H9 (cell line): ENCODE measurements around the gene SMC4. TPM values are rescaled to one million over a fixed set of nuclear protein-coding genes. Genes with fewer than 3 reads are reported as not detected.

Source experiments
- DNase-seq: peaks from one replicate; pipeline ENCODE4 v3.0.0-alpha.2; 2017
- H2AFZ ChIP-seq: one replicate; pipeline ENCODE4 v1.6.1; 2013; ENCODE audit warnings: mild to moderate bottlenecking, low read length, control low read depth, moderate library complexity
- H2AK5ac ChIP-seq: 2 replicates; pipeline ENCODE4 v1.6.1; 2013; ENCODE audit warnings: low read length, control low read depth, mixed read lengths; ENCODE audit not compliant: insufficient read length
- H2BK120ac ChIP-seq: one replicate; pipeline ENCODE4 v1.6.1; 2013; ENCODE audit warnings: low read depth, mild to moderate bottlenecking, low read length, control low read depth, inconsistent platforms; ENCODE audit not compliant: poor library complexity, severe bottlenecking
- H2BK12ac ChIP-seq: 2 replicates; pipeline ENCODE4 v1.6.1; 2013; ENCODE audit warnings: low read length, control low read depth, mixed read lengths, low read depth; ENCODE audit not compliant: insufficient read length
- H2BK15ac ChIP-seq: 2 replicates; pipeline ENCODE4 v1.6.1; 2013; ENCODE audit warnings: low read depth, low read length, control low read depth
- H2BK20ac ChIP-seq: one replicate; pipeline ENCODE4 v1.6.1; 2013; ENCODE audit warnings: low read depth, mild to moderate bottlenecking, low read length, control low read depth, inconsistent platforms; ENCODE audit not compliant: poor library complexity, severe bottlenecking
- H2BK5ac ChIP-seq: 2 replicates; pipeline ENCODE4 v1.6.1; 2013; ENCODE audit warnings: low read length, control low read depth, mixed read lengths; ENCODE audit not compliant: insufficient read length
- H3K14ac ChIP-seq: 2 replicates; pipeline ENCODE4 v1.6.1; 2013; ENCODE audit warnings: low read length, control low read depth; ENCODE audit not compliant: insufficient read depth
- H3K18ac ChIP-seq: 2 replicates; pipeline ENCODE4 v1.6.1; 2013; ENCODE audit warnings: low read depth, mild to moderate bottlenecking, mixed read lengths, low read length, control low read depth; ENCODE audit not compliant: insufficient read length
- H3K23ac ChIP-seq: 2 replicates; pipeline ENCODE4 v1.6.1; 2013; ENCODE audit warnings: low read length, control low read depth, mixed read lengths, low read depth; ENCODE audit not compliant: insufficient read length
- H3K23me2 ChIP-seq: 2 replicates; pipeline ENCODE4 v1.6.1; 2013; ENCODE audit warnings: low read depth, mild to moderate bottlenecking, mixed read lengths, low read length, control low read depth; ENCODE audit not compliant: insufficient read length, poor library complexity, severe bottlenecking
- H3K27ac ChIP-seq: 2 replicates; pipeline ENCODE4 v1.5.1; 2013; ENCODE audit warnings: low read length, control low read depth, mixed read lengths, low read depth; ENCODE audit not compliant: insufficient read length
- H3K27me3 ChIP-seq: 2 replicates; pipeline ENCODE4 v1.6.1; 2013; ENCODE audit warnings: low read length, control low read depth, inconsistent platforms; ENCODE audit not compliant: insufficient read depth
- H3K4ac ChIP-seq: 2 replicates; pipeline ENCODE4 v1.6.1; 2013; ENCODE audit warnings: low read depth, mild to moderate bottlenecking, control low read depth, inconsistent platforms, low read length, moderate library complexity
- H3K4me1 ChIP-seq: 2 replicates; pipeline ENCODE4 v1.6.1; 2013; ENCODE audit warnings: low read length, control low read depth, inconsistent platforms; ENCODE audit not compliant: insufficient read depth
- H3K4me2 ChIP-seq: 2 replicates; pipeline ENCODE4 v1.6.1; 2013; ENCODE audit warnings: low read length, control low read depth, mixed read lengths; ENCODE audit not compliant: insufficient read length, insufficient read depth
- H3K56ac ChIP-seq: 2 replicates; pipeline ENCODE4 v1.6.1; 2013; ENCODE audit warnings: low read depth, mild to moderate bottlenecking, mixed read lengths, low read length, control low read depth; ENCODE audit not compliant: insufficient read length
- H3K79me1 ChIP-seq: 2 replicates; pipeline ENCODE4 v1.6.1; 2013; ENCODE audit warnings: low read depth, mild to moderate bottlenecking, moderate library complexity, low read length, control low read depth, inconsistent platforms; ENCODE audit not compliant: insufficient read depth, poor library complexity, severe bottlenecking
- H3K79me2 ChIP-seq: 2 replicates; pipeline ENCODE4 v1.6.1; 2013; ENCODE audit warnings: low read length, control low read depth, inconsistent platforms; ENCODE audit not compliant: insufficient read depth
- H3K9ac ChIP-seq: 2 replicates; pipeline ENCODE4 v1.6.1; 2013; ENCODE audit warnings: low read length, control low read depth, mixed read lengths; ENCODE audit not compliant: insufficient read length; ENCODE audit errors: extremely low read depth
- H3K9me3 ChIP-seq: one replicate; pipeline ENCODE4 v1.6.1; 2013; ENCODE audit warnings: low read depth, low read length, inconsistent platforms; ENCODE audit not compliant: control insufficient read depth
- H3T11ph ChIP-seq: one replicate; pipeline ENCODE4 v1.6.1; 2013; ENCODE audit warnings: mild to moderate bottlenecking, low read length, control low read depth, inconsistent platforms
- H4K20me1 ChIP-seq: one replicate; pipeline ENCODE4 v1.6.1; 2013; ENCODE audit not compliant: control insufficient read depth, insufficient read length, insufficient read depth
- H4K5ac ChIP-seq: 2 replicates; pipeline ENCODE4 v1.6.1; 2013; ENCODE audit warnings: low read depth, mild to moderate bottlenecking, mixed read lengths, low read length, control low read depth; ENCODE audit not compliant: insufficient read length
- H4K8ac ChIP-seq: replicated peaks from 2 replicates; pipeline ENCODE4 v1.6.1; 2013; ENCODE audit warnings: low read length, control low read depth, mixed read lengths, low read depth; ENCODE audit not compliant: insufficient read length
- H4K91ac ChIP-seq: 2 replicates; pipeline ENCODE4 v1.6.1; 2013; ENCODE audit warnings: low read depth, mild to moderate bottlenecking, moderate library complexity, mixed read lengths, low read length, control low read depth; ENCODE audit not compliant: insufficient read length
- H3K27ac Mint-ChIP-seq, 3 experiments: 2 replicates in 2 of 3; 3 replicates in 1 of 3; pipeline ENCODE4 v1.8.0; 2020 to 2021; ENCODE audit warnings: mixed read lengths in 3 of 3, mild to moderate bottlenecking in 1 of 3, moderate library complexity in 1 of 3
- H3K27me3 Mint-ChIP-seq: 2 replicates; pipeline ENCODE4 v1.8.0; 2021; ENCODE audit warnings: low read depth, mild to moderate bottlenecking, moderate library complexity, mixed read lengths
- H3K36me3 Mint-ChIP-seq, 3 experiments: 2 replicates in 2 of 3; 3 replicates in 1 of 3; pipeline ENCODE4 v1.8.0; 2020 to 2021; ENCODE audit warnings: low read depth in 3 of 3, mixed read lengths in 3 of 3; ENCODE audit not compliant: insufficient read depth in 1 of 3
- H3K4me1 Mint-ChIP-seq, 2 experiments: 2 replicates each; pipeline ENCODE4 v1.8.0; 2020; ENCODE audit warnings: mixed read lengths in 2 of 2
- H3K4me3 Mint-ChIP-seq, 2 experiments: 2 replicates in 1 of 2; 3 replicates in 1 of 2; pipeline ENCODE4 v1.8.0; 2020 to 2021; ENCODE audit warnings: mild to moderate bottlenecking in 2 of 2, mixed read lengths in 2 of 2, moderate library complexity in 1 of 2
- H3K9me3 Mint-ChIP-seq, 2 experiments: 2 replicates in 1 of 2; 3 replicates in 1 of 2; pipeline ENCODE4 v1.8.0; 2020; ENCODE audit warnings: mild to moderate bottlenecking in 2 of 2, mixed read lengths in 2 of 2, moderate library complexity in 1 of 2
- WGBS: extraction: QIAGEN DNeasy Blood & Tissue Kit; methylation state at CpG from one replicate; pipeline ENCODE4 v1.1.7; 2013; ENCODE audit warnings: missing lambda C conversion rate, low lambda C conversion rate, mixed read lengths; ENCODE audit not compliant: insufficient read length; ENCODE audit errors: extremely low coverage; 5-methylcytosine and 5-hydroxymethylcytosine counted together
- total RNA-seq: library from RNA; stranded (reverse); gene quantifications from 2 replicates; pipeline ENCODE4 v1.2.1, GENCODE V29; 2021
- TF ChIP-seq, protein P1 (sequence below): fragments of 200-600 bp; sonication (generic); conservative IDR thresholded peaks from 3 replicates; pipeline ENCODE4 v1.8.0; 2021; ENCODE audit warnings: antibody characterized with exemption, mild to moderate bottlenecking

Gene SMC4
- total RNA-seq, 1 experiment from 2014 or later: 130 TPM

DNA sequence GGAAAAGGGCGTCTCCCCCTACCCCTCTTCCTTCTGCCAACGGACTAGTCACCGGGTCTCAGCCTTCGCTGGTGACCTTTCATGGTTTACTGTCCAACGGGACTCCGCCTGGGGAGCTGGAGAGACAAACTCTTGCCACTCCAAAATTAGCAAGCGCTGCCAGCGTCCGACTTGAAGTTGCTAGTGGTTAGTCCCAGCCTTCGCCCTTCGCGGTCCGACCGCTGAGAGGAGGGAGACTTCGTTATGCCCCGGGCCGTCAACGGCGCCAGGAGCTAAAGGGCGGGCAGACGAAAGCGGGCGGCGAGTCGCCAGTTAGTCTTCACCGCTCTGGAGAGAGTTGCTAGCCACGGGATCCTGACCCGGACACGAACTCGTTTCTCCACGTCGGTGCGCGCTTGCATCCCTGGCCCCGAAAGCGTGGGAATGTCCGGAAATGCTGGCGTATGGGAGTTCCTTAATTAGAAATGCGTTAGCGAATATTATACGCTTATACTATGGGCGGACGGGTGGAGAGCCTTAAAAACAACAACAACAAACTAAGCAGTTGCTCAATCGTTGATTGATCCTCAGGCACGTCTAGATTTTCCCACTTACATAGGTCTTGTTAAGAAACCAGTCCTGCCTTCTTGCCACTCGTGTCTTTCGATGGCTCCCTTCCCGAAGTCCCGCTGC, 716 bp downstream of the SMC4 start:
- Histone ChIP-seq H4K5ac (no peak overlapping the region), H3K27me3 (no peaks in the 10 kb centered on the region), H2BK5ac (no peak overlapping the region), H4K8ac (no peak overlapping the region), H3K56ac (no peak overlapping the region), H2BK12ac (no peak overlapping the region), H3T11ph (no peak overlapping the region), H2AK5ac (no peak overlapping the region), H3K27ac (peak overlapping the region; percentile 61), H2BK15ac (no peak overlapping the region), H3K79me1 (no peaks in the 10 kb centered on the region), H3K18ac (peak overlapping the region; percentile 46), H2BK20ac (no peak overlapping the region), H3K79me2 (peaks cover 32% of the 10 kb centered on the region; the same call in 1 of the 2 replicates), H2AFZ (no peak overlapping the region), H3K23me2 (peaks cover 10% of the 10 kb centered on the region), H3K9ac (peak overlapping the region; percentile 90), H3K4me2 (peak overlapping the region; percentile 95), H3K14ac (peak overlapping the region; percentile 84), H4K91ac (no peak overlapping the region), H4K20me1 (no peaks in the 10 kb centered on the region), H3K9me3 (no peaks in the 10 kb centered on the region), H3K4ac (peak overlapping the region; percentile 17; the same call in 1 of the 2 replicates), H2BK120ac (no peak overlapping the region), H3K4me1 (no peaks in the 10 kb centered on the region), H3K23ac (no peak overlapping the region)
- TF ChIP-seq, protein P1, sequence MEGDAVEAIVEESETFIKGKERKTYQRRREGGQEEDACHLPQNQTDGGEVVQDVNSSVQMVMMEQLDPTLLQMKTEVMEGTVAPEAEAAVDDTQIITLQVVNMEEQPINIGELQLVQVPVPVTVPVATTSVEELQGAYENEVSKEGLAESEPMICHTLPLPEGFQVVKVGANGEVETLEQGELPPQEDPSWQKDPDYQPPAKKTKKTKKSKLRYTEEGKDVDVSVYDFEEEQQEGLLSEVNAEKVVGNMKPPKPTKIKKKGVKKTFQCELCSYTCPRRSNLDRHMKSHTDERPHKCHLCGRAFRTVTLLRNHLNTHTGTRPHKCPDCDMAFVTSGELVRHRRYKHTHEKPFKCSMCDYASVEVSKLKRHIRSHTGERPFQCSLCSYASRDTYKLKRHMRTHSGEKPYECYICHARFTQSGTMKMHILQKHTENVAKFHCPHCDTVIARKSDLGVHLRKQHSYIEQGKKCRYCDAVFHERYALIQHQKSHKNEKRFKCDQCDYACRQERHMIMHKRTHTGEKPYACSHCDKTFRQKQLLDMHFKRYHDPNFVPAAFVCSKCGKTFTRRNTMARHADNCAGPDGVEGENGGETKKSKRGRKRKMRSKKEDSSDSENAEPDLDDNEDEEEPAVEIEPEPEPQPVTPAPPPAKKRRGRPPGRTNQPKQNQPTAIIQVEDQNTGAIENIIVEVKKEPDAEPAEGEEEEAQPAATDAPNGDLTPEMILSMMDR: no peak
- peak overlapping the region; percentile 94 to 98 for H3K4me3 Mint-ChIP-seq
- peaks cover 0 to 4% of the 10 kb centered on the region in 2 experiments; a peak in 1 of 5 replicates for H3K9me3 Mint-ChIP-seq
- peaks cover 20 to 33% (median 28%) of the 10 kb centered on the region in 3 experiments for H3K36me3 Mint-ChIP-seq
- no CpG with 5 or more reads among the region's 49 CpGs for WGBS
- peak; percentile 33 for DNase-seq
- H3K4me1 Mint-ChIP-seq: peaks cover 40 to 46% of the 10 kb centered on the region in 2 experiments
- peak overlapping the region; percentile 99 to 100 (median 99) for H3K27ac Mint-ChIP-seq
- H3K27me3 Mint-ChIP-seq: peaks cover 3% of the 10 kb centered on the region; the same call in 1 of the 2 replicates
